ENCODE results near the gene MYO9A. TPM values are rescaled to one million over a fixed set of nuclear protein-coding genes. Genes with fewer than 3 reads are reported as not detected.

The MYO9A gene
- total RNA-seq, 1 donor from 2014 or later, result 111 TPM

GRCh38 chr15:71784719-71785118, 333.2 kb downstream of the MYO9A start:
- DNase-seq, result no peak
- Mint-ChIP-seq H3K36me3 (ENCODE audit: unreplicated experiment) (no peaks in the 10 kb centered on the region), H3K4me3 (ENCODE audit: unreplicated experiment) (no peak overlapping the region), H3K27me3 (ENCODE audit: unreplicated experiment) (peaks cover 2% of the 10 kb centered on the region), H3K9me3 (ENCODE audit: unreplicated experiment) (no peaks in the 10 kb centered on the region), H3K27ac (ENCODE audit: unreplicated experiment) (no peak overlapping the region), H3K4me1 (ENCODE audit: low read depth, unreplicated experiment) (peaks cover 19% of the 10 kb centered on the region)
- peak; percentile 21 for TF ChIP-seq CTCF (IDR thresholded peaks at IDR 0.05; ENCODE audit: partially characterized antibody, unreplicated experiment)

GRCh38 chr15:71782422-71783165, 335.4 kb downstream of the MYO9A start:
- Mint-ChIP-seq H3K4me1 (ENCODE audit: low read depth, unreplicated experiment) (peaks cover 33% of the 10 kb centered on the region), H3K9me3 (ENCODE audit: unreplicated experiment) (peaks cover 2% of the 10 kb centered on the region), H3K27me3 (ENCODE audit: unreplicated experiment) (peaks cover 2% of the 10 kb centered on the region), H3K36me3 (ENCODE audit: unreplicated experiment) (no peaks in the 10 kb centered on the region), H3K4me3 (ENCODE audit: unreplicated experiment) (no peak overlapping the region), H3K27ac (ENCODE audit: unreplicated experiment) (no peak overlapping the region)
- DNase-seq, result no peak
- no peak for TF ChIP-seq CTCF (IDR thresholded peaks at IDR 0.05; ENCODE audit: partially characterized antibody, unreplicated experiment)

- no peak overlapping the region for H3K27ac Mint-ChIP-seq (ENCODE audit: unreplicated experiment)
- no peak overlapping the region for H3K4me3 Mint-ChIP-seq (ENCODE audit: unreplicated experiment)
- H3K36me3 Mint-ChIP-seq (ENCODE audit: unreplicated experiment), result no peaks in the 10 kb centered on the region
- peaks cover 2% of the 10 kb centered on the region for H3K9me3 Mint-ChIP-seq (ENCODE audit: unreplicated experiment)
- no peak for TF ChIP-seq CTCF (IDR thresholded peaks at IDR 0.05; ENCODE audit: partially characterized antibody, unreplicated experiment)
- peaks cover 2% of the 10 kb centered on the region for H3K27me3 Mint-ChIP-seq (ENCODE audit: unreplicated experiment)
- DNase-seq, result no peak
- H3K4me1 Mint-ChIP-seq (ENCODE audit: low read depth, unreplicated experiment), result peaks cover 38% of the 10 kb centered on the region
Measured at GRCh38 chr15:71781965-71782265, 336.0 kb downstream of the MYO9A start.

- Mint-ChIP-seq H3K36me3 (ENCODE audit: unreplicated experiment) (no peaks in the 10 kb centered on the region), H3K9me3 (ENCODE audit: unreplicated experiment) (peaks cover 2% of the 10 kb centered on the region), H3K27ac (ENCODE audit: unreplicated experiment) (no peak overlapping the region), H3K4me1 (ENCODE audit: low read depth, unreplicated experiment) (peaks cover 42% of the 10 kb centered on the region), H3K27me3 (ENCODE audit: unreplicated experiment) (peaks cover 2% of the 10 kb centered on the region), H3K4me3 (ENCODE audit: unreplicated experiment) (no peak overlapping the region)
- no peak for DNase-seq
- no peak for TF ChIP-seq CTCF (IDR thresholded peaks at IDR 0.05; ENCODE audit: partially characterized antibody, unreplicated experiment)
Measured at GRCh38 chr15:71781179-71781964, 336.6 kb downstream of the MYO9A start.
